ENCODE data around the gene NCOA6. TPM values are rescaled to one million over a fixed set of nuclear protein-coding genes. Genes with fewer than 3 reads are reported as not detected.

NCOA6 gene
- total RNA-seq, 4 donors from 2014 or later, result 20.9 to 37.6 (median 29.9) TPM

GRCh38 chr20:34713194-34713943 lies 112.1 kb downstream of the NCOA6 start:
- WGBS, 2 donors, result 91% methylated on average over 1 of the region's 1 CpG
- intact Hi-C loops (cut with DNase I; ENCODE audit: low total_unique reads), result no loop called here
- no peak for TF ChIP-seq POLR2A (IDR thresholded peaks at IDR 0.05)
- TF ChIP-seq CTCF (IDR thresholded peaks at IDR 0.05), result no peak
- no peak overlapping the region for H3K4me3 ChIP-seq (ENCODE audit: low read depth, poor library complexity, severe bottlenecking)
- DNase-seq (ENCODE audit: low spot score in 2 of 2), result peak in 1 of 2 donors; percentile 45

- peak in 1 of 2 donors; percentile 81 for DNase-seq (ENCODE audit: low spot score in 2 of 2)
- no peak overlapping the region for H3K4me3 ChIP-seq (ENCODE audit: low read depth, poor library complexity, severe bottlenecking)
- no peak for TF ChIP-seq CTCF (IDR thresholded peaks at IDR 0.05)
- TF ChIP-seq POLR2A (IDR thresholded peaks at IDR 0.05), result no peak
- intact Hi-C loops (cut with DNase I; ENCODE audit: low total_unique reads), result no loop called here
- WGBS, 2 donors, result 69 to 75% methylated on average over 5 of the region's 5 CpGs
Observed at GRCh38 chr20:34712525-34713192, 112.8 kb downstream of the NCOA6 start.

GRCh38 chr20:34711813-34712430 lies 113.5 kb downstream of the NCOA6 start:
- intact Hi-C loops (cut with DNase I; ENCODE audit: low total_unique reads), result no loop called here
- TF ChIP-seq CTCF (IDR thresholded peaks at IDR 0.05), result no peak
- no peak for TF ChIP-seq POLR2A (IDR thresholded peaks at IDR 0.05)
- DNase-seq (ENCODE audit: low spot score in 2 of 2), result peak in 1 of 2 donors; percentile 50
- no peak overlapping the region for H3K4me3 ChIP-seq (ENCODE audit: low read depth, poor library complexity, severe bottlenecking)
- 93% methylated on average over 3 of the region's 3 CpGs for WGBS, 2 donors

- H3K4me3 ChIP-seq (ENCODE audit: low read depth, poor library complexity, severe bottlenecking), result no peak overlapping the region
- DNase-seq (ENCODE audit: low spot score in 2 of 2), result no peak
- intact Hi-C loops (cut with DNase I; ENCODE audit: low total_unique reads), result no loop called here
- 86 to 89% methylated on average over 9 of the region's 9 CpGs for WGBS, 2 donors
- TF ChIP-seq CTCF (IDR thresholded peaks at IDR 0.05) (no peak), POLR2A (IDR thresholded peaks at IDR 0.05) (no peak)
Observed at GRCh38 chr20:34710861-34711574, 114.4 kb downstream of the NCOA6 start.

- TF ChIP-seq POLR2A (IDR thresholded peaks at IDR 0.05) (no peak), CTCF (IDR thresholded peaks at IDR 0.05) (no peak)
- intact Hi-C loops (cut with DNase I; ENCODE audit: low total_unique reads), result no loop called here
- no peak overlapping the region for H3K4me3 ChIP-seq (ENCODE audit: low read depth, poor library complexity, severe bottlenecking)
- DNase-seq (ENCODE audit: low spot score in 2 of 2), result no peak
Observed at GRCh38 chr20:34710568-34710839, 114.9 kb downstream of the NCOA6 start.
